GM23338 (cell line): ENCODE data around the gene SHC4.

Source experiments
- EZH2 ChIP-seq: fragments of 200-600 bp; sonication (generic); IDR thresholded peaks from one replicate; pipeline ENCODE4 v1.8.0; 2017; ENCODE audit warnings: antibody characterized with exemption, mild to moderate bottlenecking, low read depth; ENCODE audit not compliant: unreplicated experiment
- POLR2AphosphoS5 ChIP-seq: IDR thresholded peaks from 2 replicates; pipeline ENCODE4 v1.6.1; 2016; ENCODE audit warnings: antibody characterized with exemption, low read depth
- ZNF331 ChIP-seq: fragments of 250-450 bp; sonication (Bioruptor Pico); IDR thresholded peaks from 2 replicates; pipeline ENCODE4 v1.5.0; 2020; ENCODE audit warnings: low read depth, mild to moderate bottlenecking, moderate library complexity
- TF ChIP-seq, protein P1 (sequence below), 2 experiments: fragments of 200-600 bp in 1 of 2; sonication (generic) in 1 of 2; conservative IDR thresholded peaks; 2 replicates each; pipeline versions ENCODE4 v1.5.1 to v1.6.1; 2016 to 2017; ENCODE audit warnings: antibody characterized with exemption in 2 of 2, low read depth in 2 of 2, mild to moderate bottlenecking in 2 of 2, moderate library complexity in 1 of 2
- TF ChIP-seq, protein P2 (sequence below): fragments of 250-450 bp; sonication (Bioruptor Pico); IDR thresholded peaks from 2 replicates; pipeline ENCODE4 v1.5.0; 2020; ENCODE audit warnings: mild to moderate bottlenecking, moderate library complexity
- TF ChIP-seq, protein P3 (sequence below): IDR thresholded peaks from one replicate; pipeline ENCODE4 v1.6.1; 2018; ENCODE audit warnings: antibody characterized with exemption; ENCODE audit not compliant: unreplicated experiment

- TF ChIP-seq, protein P1, sequence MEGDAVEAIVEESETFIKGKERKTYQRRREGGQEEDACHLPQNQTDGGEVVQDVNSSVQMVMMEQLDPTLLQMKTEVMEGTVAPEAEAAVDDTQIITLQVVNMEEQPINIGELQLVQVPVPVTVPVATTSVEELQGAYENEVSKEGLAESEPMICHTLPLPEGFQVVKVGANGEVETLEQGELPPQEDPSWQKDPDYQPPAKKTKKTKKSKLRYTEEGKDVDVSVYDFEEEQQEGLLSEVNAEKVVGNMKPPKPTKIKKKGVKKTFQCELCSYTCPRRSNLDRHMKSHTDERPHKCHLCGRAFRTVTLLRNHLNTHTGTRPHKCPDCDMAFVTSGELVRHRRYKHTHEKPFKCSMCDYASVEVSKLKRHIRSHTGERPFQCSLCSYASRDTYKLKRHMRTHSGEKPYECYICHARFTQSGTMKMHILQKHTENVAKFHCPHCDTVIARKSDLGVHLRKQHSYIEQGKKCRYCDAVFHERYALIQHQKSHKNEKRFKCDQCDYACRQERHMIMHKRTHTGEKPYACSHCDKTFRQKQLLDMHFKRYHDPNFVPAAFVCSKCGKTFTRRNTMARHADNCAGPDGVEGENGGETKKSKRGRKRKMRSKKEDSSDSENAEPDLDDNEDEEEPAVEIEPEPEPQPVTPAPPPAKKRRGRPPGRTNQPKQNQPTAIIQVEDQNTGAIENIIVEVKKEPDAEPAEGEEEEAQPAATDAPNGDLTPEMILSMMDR (conservative IDR thresholded peaks at IDR 0.05; ENCODE audit: low read depth in 2 of 2), result no peak
- TF ChIP-seq, protein P2, sequence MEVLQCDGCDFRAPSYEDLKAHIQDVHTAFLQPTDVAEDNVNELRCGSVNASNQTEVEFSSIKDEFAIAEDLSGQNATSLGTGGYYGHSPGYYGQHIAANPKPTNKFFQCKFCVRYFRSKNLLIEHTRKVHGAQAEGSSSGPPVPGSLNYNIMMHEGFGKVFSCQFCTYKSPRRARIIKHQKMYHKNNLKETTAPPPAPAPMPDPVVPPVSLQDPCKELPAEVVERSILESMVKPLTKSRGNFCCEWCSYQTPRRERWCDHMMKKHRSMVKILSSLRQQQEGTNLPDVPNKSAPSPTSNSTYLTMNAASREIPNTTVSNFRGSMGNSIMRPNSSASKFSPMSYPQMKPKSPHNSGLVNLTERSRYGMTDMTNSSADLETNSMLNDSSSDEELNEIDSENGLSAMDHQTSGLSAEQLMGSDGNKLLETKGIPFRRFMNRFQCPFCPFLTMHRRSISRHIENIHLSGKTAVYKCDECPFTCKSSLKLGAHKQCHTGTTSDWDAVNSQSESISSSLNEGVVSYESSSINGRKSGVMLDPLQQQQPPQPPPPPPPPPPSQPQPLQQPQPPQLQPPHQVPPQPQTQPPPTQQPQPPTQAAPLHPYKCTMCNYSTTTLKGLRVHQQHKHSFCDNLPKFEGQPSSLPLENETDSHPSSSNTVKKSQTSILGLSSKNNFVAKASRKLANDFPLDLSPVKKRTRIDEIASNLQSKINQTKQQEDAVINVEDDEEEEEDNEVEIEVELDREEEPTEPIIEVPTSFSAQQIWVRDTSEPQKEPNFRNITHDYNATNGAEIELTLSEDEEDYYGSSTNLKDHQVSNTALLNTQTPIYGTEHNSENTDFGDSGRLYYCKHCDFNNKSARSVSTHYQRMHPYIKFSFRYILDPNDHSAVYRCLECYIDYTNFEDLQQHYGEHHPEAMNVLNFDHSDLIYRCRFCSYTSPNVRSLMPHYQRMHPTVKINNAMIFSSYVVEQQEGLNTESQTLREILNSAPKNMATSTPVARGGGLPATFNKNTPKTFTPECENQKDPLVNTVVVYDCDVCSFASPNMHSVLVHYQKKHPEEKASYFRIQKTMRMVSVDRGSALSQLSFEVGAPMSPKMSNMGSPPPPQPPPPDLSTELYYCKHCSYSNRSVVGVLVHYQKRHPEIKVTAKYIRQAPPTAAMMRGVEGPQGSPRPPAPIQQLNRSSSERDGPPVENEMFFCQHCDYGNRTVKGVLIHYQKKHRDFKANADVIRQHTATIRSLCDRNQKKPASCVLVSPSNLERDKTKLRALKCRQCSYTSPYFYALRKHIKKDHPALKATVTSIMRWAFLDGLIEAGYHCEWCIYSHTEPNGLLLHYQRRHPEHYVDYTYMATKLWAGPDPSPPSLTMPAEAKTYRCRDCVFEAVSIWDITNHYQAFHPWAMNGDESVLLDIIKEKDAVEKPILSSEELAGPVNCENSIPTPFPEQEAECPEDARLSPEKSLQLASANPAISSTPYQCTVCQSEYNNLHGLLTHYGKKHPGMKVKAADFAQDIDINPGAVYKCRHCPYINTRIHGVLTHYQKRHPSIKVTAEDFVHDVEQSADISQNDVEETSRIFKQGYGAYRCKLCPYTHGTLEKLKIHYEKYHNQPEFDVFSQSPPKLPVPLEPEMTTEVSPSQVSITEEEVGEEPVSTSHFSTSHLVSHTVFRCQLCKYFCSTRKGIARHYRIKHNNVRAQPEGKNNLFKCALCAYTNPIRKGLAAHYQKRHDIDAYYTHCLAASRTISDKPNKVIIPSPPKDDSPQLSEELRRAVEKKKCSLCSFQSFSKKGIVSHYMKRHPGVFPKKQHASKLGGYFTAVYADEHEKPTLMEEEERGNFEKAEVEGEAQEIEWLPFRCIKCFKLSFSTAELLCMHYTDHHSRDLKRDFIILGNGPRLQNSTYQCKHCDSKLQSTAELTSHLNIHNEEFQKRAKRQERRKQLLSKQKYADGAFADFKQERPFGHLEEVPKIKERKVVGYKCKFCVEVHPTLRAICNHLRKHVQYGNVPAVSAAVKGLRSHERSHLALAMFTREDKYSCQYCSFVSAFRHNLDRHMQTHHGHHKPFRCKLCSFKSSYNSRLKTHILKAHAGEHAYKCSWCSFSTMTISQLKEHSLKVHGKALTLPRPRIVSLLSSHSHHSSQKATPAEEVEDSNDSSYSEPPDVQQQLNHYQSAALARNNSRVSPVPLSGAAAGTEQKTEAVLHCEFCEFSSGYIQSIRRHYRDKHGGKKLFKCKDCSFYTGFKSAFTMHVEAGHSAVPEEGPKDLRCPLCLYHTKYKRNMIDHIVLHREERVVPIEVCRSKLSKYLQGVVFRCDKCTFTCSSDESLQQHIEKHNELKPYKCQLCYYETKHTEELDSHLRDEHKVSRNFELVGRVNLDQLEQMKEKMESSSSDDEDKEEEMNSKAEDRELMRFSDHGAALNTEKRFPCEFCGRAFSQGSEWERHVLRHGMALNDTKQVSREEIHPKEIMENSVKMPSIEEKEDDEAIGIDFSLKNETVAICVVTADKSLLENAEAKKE, result no peak
- TF ChIP-seq POLR2AphosphoS5, result no peak
- TF ChIP-seq EZH2, result no peak
- TF ChIP-seq, protein P3, sequence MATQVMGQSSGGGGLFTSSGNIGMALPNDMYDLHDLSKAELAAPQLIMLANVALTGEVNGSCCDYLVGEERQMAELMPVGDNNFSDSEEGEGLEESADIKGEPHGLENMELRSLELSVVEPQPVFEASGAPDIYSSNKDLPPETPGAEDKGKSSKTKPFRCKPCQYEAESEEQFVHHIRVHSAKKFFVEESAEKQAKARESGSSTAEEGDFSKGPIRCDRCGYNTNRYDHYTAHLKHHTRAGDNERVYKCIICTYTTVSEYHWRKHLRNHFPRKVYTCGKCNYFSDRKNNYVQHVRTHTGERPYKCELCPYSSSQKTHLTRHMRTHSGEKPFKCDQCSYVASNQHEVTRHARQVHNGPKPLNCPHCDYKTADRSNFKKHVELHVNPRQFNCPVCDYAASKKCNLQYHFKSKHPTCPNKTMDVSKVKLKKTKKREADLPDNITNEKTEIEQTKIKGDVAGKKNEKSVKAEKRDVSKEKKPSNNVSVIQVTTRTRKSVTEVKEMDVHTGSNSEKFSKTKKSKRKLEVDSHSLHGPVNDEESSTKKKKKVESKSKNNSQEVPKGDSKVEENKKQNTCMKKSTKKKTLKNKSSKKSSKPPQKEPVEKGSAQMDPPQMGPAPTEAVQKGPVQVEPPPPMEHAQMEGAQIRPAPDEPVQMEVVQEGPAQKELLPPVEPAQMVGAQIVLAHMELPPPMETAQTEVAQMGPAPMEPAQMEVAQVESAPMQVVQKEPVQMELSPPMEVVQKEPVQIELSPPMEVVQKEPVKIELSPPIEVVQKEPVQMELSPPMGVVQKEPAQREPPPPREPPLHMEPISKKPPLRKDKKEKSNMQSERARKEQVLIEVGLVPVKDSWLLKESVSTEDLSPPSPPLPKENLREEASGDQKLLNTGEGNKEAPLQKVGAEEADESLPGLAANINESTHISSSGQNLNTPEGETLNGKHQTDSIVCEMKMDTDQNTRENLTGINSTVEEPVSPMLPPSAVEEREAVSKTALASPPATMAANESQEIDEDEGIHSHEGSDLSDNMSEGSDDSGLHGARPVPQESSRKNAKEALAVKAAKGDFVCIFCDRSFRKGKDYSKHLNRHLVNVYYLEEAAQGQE, result no peak
- no peak for TF ChIP-seq ZNF331 (CRISPR knock-in tag)
Observed at GRCh38 chr15:48796521-48796920, 167.2 kb downstream of the SHC4 start.
